HUDEP-2 (cell line): Measurements from ENCODE around the gene PGS1.
"Not testable (repeated sequence)": the region's sequence is repeated elsewhere in the genome, so short reads cannot be mapped to it uniquely, and the experiment has no call there.

ENCODE experiments used
- DNase-seq, 76 experiments: peaks; one replicate each; lab custom pipeline; 2025; ENCODE audit not compliant: unreplicated experiment in 76 of 76; lab: John Stamatoyannopoulos, UW

Gene PGS1, protein sequence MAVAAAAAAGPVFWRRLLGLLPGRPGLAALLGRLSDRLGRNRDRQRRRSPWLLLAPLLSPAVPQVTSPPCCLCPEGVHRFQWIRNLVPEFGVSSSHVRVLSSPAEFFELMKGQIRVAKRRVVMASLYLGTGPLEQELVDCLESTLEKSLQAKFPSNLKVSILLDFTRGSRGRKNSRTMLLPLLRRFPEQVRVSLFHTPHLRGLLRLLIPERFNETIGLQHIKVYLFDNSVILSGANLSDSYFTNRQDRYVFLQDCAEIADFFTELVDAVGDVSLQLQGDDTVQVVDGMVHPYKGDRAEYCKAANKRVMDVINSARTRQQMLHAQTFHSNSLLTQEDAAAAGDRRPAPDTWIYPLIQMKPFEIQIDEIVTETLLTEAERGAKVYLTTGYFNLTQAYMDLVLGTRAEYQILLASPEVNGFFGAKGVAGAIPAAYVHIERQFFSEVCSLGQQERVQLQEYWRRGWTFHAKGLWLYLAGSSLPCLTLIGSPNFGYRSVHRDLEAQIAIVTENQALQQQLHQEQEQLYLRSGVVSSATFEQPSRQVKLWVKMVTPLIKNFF

DNA sequence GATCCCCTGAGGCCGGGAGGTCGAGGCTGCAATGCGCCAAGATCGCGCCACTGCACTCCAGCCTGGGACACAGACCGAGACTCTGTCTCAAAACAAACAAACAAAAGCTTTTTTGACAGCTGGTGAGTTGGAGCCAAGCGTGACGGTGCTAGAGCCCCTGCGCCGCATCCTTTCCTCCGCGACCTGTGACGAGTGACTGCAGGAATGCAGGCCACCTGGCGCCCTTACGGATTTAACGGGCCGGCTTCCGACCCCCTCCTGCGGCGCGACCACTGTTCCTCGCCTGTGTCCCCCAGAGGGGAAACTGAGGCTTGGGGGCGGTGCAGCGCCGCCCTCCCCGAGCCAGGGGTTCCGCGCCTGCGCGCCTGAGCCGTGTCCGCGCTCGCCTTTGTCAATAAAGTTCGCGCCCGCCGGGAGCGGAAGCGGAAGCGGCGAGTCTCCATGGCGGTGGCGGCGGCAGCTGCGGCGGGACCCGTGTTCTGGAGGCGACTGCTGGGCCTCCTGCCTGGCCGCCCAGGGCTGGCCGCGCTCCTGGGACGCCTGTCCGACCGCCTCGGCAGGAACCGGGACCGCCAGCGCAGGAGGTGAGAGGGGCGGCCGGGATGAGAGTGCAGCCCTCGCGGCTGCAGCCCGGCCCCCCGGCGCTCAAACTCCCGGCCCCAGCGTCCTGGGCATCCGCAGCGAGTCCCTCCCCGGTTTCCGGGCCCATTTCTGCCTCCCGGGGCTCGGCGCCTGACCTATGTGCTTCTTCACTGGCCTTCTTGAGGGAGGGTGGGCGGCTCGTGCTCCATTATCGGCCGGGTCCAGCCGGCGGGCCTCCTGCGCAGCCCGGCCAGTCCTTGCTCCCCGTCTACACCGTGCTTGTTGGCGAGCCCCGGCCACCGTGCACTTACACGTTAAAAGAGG, at the start of gene PGS1:
Gene PGS1 (plus strand): TSS at position 425 of the 906 bp plus-strand sequence. CDS start 17 bp downstream, at position 442.
- DNase-seq, result peak in 56 of 76 experiments; percentile 9 to 74 (median 48)

DNA sequence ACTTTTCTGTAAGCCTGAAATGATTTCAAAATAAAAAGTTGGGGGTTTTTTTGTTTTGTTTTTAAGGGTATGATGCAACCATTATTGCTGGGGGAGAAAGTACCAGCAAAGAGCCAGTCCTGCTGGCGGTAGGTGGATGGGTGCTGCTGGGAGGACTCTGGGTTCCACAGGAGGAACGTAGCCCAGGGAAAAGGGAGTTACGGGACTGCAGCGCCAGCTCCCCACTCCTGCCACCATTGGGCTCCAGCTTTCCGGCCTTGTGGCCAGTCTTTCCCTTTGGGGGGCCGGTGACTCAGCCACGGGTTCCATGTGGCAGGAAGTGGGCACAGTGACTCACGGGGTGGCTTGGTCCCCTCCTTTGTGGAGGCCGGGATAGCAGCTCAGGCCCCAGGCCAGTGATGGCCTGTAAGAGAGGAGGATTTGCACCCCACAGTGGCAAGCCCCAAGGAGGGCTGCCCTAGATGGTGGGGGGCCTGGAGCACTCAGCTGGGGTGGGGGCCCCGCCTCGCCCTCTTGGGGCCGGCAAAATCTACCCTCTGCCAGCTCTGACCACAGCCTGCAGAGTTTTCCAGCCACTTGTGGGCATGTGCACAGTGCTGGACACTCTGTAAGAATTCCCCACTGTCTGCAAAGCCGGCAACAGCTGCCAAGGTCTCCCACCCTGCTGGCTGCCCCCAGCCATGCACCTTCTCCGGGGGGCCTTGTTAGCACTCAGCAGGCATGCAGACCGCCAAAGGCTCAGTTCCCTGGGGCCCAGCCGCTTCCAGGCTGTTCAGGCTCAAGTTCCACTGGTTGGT, 49.0 kb upstream of the PGS1 start:
- DNase-seq, result no peak

DNA sequence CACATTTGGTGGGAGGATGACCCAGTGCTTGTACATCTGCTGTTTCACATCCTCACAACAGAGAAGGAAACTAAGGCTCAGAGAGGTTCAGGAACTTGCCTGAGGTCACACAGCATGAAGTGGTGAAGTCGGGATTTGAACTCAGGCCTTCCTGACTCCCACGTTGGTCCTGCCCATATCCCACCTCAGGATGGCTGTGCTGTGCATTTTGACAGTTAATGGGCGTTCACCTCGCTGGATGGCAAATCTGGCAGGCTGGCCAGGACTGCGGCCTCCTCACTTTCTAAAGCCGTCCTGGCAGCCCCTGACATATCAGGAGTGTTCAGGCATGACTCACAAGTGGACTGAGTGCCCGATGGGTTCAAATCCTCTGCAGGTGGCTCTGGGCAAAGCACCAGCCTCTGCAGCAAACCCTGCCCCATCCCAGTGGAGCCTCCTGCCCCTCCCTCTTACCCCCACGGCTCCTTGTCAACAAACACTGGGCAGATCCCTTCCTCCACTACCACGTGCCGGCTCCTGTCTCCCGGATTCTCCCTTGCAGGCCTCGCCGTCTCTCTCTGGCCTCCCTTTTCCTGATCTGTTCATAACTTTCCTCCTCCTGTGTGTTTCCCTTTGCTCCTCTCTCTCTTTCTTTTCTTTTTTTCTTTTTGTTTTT, 47.8 kb upstream of the PGS1 start:
- no peak for DNase-seq

DNA sequence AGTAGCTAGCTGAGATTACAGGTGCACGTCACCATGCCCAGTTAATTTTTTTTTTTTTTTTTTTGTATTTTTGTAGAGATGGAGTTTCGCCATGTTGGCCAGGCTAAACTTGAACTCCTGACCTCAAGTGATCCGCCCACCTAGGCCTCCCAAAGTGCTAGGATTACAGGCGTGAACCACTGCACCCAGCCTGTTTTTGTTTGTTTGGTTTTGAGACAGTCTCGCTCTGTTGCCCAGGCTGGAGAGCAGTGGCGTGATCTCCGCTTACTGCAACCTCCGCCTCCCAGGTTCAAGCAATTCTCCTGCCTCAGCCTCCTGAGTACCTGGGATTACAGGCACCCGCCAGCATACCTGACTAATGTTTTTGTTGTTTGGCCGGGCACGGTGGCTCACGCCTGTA, 47.1 kb upstream of the PGS1 start:
- not testable (repeated sequence) for DNase-seq

DNA sequence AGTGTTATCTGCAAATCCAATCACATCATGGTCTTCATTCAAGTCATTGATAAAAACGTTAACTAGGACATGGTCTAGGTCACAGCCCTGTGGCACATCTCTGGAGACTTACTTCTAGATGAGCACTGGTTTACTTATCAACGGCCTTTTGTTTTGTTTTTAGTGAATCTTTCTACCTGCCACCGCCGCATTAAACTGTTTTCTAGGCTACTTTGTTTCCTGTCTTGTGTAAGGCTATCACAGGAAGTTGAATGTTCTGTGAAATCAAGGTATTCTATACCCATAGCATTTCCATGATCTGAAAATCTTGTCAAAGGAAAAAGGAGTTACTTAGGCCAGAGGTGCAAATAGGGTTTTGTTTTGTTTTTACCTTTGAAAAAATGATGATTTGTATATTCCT, 45.5 kb upstream of the PGS1 start:
- DNase-seq, result no peak

DNA sequence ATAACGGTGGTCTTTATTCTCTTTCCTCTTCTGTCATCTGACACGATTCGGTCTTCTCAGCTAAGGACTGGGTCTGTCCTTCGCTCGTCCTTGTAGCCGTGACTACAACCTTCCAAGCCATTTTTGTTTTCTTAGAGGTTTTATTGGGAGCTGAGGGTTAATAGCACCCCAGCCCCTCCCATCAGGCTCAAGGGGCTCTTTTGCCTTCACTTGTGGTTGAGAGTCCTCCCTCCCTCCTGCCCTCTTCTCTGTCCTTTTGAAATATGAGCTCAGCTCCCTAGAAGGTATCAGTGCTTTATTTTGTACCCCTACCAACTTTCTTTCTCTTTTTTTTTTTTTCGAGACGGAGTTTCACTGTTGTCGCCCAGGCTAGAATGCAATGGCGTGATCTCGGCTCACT, 43.2 kb upstream of the PGS1 start:
- DNase-seq, result no peak

DNA sequence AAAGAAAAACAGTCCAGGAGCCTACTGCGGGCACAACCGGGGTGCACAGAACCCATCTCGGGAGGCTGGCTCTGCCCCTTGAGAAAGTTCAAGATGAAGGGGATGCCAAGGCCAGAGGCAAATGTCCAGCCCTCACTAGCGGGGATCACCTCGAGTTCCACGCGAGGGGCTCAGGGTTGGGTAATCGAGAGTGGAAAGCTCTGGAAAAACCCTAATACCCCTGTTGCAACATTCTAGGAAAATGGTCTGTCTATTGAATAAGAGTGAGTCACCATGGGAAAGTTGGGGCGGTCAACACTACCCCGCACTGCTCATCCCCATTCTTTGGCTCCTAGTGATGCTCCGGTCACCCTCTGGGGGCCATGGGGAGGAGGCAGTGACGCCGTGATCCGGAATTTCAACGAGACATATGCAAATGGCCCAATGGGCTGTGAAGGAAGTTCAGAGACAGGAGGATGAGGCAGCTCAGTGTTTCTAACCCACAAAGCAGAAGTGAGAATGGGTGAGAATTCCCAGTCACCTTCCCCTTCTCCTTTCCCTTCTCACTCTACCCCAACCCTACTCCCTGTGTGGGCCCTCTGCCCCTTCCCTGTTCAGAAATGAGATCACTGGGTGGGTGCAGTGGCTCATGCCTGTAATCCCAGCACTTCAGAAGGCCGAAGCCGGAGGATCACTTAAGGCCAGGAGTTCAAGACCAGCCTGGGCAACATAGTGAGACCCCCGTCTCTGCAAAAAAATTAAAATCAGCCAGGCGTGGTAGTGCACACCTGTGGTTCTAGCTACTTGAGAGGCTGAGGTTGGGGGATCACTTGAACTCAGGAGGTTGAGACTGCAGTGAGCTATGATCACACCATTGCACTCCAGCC, 41.0 kb upstream of the PGS1 start:
- DNase-seq, result no peak

DNA sequence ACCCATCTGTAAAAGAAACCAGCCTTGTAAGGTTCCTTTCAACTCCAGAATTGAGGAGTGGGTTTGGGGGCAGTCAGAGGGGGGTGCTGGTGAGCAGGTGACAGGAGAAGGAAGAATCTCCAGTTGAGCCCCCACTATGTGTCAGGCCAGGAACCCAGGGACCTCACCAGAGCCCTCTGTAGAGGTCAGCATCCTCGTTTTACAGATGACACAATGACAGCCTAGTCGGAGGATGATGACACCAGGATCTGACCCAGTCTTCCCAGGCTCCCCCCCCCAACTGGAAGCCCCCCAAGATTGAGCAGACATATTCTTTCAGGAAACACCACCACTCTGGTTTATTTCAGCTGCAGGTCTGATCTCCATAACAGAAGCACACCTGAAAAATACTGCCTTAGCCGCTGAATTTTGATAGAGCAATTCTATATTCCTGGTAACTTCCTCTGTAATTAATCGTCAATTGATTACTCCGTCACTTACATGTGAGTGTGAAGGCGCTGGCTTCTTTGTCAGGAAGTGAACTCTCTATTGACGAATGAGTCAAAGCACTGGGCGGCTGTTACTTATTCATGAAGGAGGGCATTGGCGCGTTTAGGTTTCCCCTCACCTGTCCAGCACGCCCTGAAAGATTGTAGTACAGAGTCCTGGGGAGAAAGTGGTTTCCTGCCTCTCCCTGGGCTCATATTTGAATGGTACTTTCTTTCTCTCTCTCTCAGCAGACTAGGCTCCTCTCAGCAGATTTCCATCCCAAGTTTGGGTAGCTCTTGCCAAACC, 39.8 kb upstream of the PGS1 start:
- no peak for DNase-seq

DNA sequence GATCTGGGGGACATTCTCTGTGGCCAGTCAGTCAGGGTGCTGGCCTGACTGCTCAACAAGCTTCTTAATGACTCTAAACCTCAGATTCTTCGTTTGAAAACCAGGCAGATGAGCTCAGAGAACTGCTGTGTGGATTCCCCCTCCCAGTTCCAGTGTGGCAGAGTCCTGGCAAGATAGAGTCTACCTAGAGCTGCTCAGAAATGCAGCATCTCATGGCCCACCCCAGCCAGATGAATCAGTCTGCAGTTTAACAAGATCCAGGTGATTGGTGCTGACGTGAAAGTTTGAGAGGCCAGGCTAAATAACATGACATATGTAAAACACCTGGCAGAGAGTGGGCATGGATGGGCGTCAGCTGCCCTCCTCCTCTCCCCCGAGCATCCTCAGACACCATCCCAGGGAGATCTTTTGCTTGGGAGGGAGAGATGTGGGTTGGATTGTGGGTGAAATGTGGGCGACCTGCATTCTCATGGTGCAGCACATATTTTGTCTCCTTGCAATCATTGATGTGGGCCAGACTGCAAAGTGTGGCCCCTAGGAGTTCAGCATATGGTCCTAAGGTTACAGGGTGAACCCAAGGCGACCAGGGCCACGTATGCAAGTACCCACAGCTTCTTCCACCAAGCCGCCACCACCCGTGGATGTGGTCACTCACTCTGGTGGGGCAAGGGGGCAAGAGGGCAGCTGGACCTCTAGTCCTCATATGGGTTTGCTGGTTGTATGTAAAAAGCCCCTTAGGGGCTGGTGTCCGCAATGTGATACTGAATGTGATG, 38.1 kb upstream of the PGS1 start:
- no peak for DNase-seq

DNA sequence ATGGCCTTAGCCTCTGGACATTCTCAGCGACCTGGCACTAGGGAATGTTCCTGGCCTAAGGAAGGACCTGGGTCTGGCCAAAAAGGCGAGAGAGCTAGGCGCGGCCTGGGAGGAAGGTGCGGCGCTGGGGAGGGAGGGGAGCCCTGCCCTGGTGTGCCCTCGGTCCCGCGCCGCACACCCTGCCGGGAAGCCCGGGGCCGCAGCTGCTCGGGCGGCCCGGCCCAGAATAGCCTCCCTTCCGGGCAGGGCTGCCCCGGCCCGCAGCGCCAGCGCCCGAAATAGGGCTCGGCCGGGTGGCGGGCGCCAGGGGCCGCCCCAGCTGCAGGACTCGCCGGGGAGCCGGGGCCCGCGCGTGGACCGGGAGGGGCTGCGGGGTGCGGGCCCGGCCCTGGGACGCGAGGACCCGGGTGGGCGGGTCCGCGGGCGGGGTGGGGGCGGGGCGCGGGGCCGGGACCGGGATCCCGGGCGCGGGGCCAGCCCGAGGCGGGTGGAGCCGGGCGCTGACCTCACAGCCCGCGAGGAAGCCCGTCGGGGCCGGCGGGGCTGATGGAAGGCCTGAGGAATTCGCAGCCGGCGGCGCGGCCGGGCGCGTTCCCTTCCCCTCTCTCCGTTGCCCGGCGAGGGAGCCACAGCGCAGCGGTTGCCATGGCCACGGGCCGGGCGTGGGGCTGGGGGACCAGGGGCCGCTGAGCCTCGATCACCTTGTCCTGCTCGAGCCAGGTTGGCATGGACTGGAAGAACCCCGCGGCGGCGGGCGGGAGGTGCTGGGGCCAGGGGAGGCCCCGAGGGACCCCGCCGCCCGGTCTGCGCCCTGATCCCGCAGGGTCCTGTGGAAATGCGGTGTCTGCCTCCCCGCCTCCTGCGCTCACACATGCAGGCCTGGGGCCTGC, 36.6 kb upstream of the PGS1 start:
- peak in 11 of 76 experiments; percentile 10 to 28 (median 18) for DNase-seq

DNA sequence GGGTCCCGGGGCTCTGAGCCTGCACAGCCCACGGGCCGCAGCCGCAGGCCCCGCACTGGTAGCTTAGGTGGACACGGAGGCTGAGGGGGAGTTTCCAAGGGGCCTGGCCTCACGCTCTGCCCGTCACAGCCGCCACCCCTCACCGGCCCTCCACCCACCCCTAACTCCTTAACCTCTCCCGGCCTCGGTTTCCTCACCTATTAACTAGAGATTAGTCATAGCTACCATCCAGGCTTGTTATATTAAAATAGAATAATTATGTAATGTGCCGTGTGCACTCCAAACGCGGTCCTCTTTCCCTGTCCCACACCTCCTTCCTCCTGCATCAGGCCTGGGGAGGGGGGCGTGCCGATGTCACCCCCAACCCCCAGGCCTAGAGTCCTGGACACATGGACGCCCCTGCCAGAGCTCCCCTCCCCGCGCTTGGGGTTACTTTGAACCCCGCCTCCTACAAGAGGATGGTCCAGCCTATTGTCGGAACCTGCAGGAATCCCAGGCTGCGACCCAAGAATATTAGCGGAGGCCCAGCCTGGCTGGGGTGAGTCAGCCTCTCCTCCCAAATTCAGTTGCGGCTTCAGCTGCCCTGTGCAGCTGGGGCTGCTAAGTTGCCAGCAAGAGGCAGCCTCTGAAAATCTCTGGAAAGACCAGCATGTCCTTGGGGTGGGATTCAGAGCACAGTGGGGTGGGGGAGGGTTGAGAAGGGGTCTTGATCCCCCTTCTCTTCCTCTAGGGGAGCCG, 35.8 kb upstream of the PGS1 start:
- DNase-seq, result peak in 6 of 76 experiments; percentile 8 to 39 (median 18)

DNA sequence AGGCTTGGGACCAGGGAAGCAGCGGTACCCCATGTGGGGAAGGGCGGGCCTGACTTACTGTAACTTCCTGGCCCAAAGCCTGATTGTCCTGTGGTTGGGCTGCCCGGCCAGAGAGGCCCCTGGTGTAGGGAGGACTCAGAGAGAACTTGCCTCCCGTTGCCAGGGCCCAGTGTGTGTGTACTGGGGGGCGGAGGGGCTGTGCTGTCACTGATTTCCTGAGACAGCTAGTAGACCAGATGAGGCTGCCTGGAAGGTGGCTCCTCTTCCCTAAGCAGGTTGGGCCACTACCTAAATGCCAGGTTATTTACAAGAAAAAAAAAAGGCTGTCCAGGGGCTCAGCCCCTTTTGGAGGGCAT, 35.3 kb upstream of the PGS1 start:
- DNase-seq, result peak in 10 of 76 experiments; percentile 3 to 43 (median 20)

DNA sequence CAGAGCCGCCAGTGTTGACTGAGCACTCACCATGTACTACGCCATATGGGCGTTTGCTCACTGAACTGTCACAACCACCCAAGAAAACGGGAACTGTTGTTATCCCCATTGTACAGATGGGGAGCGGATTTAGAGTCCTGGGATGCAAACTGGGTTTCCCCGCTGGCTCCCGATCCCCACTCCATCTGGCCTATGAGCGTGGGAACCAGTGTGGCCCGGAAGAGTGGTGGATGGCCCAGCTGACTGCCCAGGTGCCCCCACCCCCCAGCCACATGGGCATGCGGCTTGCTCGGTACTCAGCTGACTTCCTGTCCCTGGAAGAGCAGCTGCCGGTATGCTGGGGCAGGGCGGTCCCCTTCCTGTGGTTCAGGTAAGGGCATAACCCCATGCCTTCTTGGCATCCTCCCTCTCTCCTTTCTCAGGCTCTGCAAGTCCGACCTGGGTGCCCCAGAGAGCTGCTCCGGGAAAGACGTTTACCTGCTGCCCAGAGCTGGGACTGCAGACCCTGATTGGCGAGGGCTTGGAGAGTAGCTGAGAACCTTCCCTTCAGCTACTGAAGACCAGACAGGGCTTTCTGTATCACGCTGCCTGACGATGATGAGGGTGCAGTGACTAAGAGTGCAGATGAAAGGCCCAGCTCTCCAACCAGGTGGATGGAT, 34.8 kb upstream of the PGS1 start:
- no peak for DNase-seq

DNA sequence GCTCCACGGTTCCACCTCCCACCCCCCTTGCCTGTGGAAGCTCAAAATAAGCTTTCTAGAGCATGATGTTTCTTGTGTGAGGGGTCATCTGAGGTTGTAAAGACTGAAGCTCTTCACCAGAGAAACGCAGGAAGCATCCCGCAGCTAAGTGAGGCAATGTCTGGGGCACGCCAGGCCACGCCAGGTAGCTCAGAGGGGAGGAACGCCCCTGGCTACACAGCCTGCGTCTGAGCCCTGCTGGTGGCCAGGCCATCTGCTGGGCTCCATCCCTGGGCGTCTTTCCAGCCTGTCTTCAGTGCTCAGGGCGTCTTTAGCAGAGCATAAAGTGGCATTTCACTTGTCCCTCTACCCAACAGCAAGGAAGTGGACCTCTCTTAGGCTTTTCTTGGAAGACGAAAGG, 33.8 kb upstream of the PGS1 start:
- no peak for DNase-seq

DNA sequence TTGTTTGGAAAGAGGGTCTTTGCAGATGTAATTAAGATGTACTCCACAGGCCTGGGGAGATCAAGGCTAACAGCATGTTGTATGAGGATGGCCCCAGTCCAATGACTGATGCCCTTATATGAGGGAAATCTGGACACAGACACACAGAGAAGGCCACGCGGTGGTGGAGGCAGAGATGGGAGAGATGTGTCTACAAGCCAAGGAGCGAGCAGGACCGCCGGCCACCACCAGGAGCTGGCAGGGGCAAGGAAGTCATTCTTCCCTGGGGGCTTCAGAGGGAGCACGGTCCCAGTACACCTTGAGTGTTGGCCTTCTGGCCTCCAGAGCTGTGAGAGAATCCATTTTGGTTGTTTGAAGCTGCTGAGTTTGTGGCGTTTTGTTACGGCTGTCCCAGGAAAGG, 33.3 kb upstream of the PGS1 start:
- DNase-seq, result no peak
